AG04450 (cell line): ENCODE results near the gene PACRGL. TPM values are rescaled to one million over a fixed set of nuclear protein-coding genes. Genes with fewer than 3 reads are reported as not detected.

ENCODE experiments used
- CTCF ChIA-PET: fragments of 300-600, 350-600 bp; formaldehyde crosslinking; extraction: SDS; loops from one replicate; lab custom pipeline; 2022; ENCODE audit warnings: antibody characterized with exemption, inconsistent platforms; lab: Charles Lee
- POLR2A ChIA-PET: fragments of 350-600 bp; formaldehyde crosslinking; extraction: SDS; loops from one replicate; lab custom pipeline; 2021; ENCODE audit warnings: antibody characterized with exemption, inconsistent platforms; lab: Yijun Ruan, JAX
- DNase-seq: peaks from one replicate; pipeline ENCODE4 v3.0.0-alpha.2; 2011; ENCODE audit warnings: low read depth, low spot score
- H3K27ac ChIP-seq: one replicate; pipeline ENCODE4 v1.5.1; 2012; ENCODE audit warnings: low read depth, low read length, control low read depth
- H3K27me3 ChIP-seq: one replicate; pipeline ENCODE4 v1.6.0; 2012; ENCODE audit warnings: low read length; ENCODE audit not compliant: control insufficient read depth, insufficient read depth
- H3K4me3 ChIP-seq: 2 replicates; pipeline ENCODE4 v1.5.1; 2011; ENCODE audit warnings: mild to moderate bottlenecking, low read depth, low read length, control low read depth
- H3K9me3 ChIP-seq: 2 replicates; pipeline ENCODE4 v1.5.1; 2012; ENCODE audit warnings: low read length; ENCODE audit not compliant: control insufficient read depth, insufficient read depth
- polyA plus RNA-seq: library from polyadenylated mRNA; depleted of rRNA; stranded (reverse); fragments of >200 nt; gene quantifications from 2 replicates; pipeline ENCODE4 v1.2.3, GENCODE V29; 2011
- TF ChIP-seq, protein P1 (sequence below): IDR thresholded peaks from 2 replicates; pipeline ENCODE4 v1.5.1; 2011; ENCODE audit warnings: low read depth, low read length, control low read depth, inconsistent platforms

PACRGL gene
- polyA plus RNA-seq, 1 experiment: 15.2 TPM

DNA sequence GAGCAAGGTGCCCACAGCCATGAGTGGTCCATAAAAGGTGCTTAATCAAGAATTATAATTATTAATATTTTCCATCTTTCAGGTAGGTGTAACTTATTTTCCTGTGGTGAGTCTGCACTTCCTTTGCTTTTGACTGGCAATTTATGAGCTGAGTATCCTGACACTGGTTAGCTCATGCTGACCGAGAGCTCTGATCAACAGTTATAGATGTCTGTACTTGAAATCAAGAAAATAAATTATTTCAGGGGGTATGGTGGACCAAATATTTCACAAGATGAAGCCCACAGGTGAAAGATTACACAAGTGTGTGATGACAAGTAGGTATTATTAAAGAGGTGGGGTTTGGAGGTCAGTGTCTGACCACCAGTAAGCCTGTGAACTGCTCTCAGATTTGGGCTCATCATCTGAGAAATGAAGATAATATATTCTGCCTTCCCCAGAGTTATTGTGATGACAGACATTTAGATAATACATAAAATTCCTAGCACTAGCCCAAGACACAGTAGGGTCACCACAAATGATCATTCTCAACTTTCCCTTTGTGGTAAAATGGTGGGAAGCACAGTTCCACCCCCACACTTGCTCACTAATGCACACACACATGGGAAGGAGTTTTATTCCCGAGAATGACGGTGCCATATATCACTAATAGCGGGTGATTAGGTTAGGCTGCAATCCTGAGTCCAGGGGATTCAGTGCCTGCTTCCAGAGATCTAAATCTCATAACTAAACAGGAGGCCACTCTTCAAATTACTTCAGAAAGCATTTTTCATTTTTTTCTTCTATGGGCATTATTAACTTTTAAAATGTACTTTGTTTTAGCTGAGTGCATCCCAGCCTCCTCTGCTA lies 34.0 kb upstream of the PACRGL start:
- POLR2A ChIA-PET: no interaction called here
- H3K27ac ChIP-seq: no peak overlapping the region
- no peaks in the 10 kb centered on the region for H3K9me3 ChIP-seq
- H3K4me3 ChIP-seq: no peak overlapping the region
- H3K27me3 ChIP-seq: no peaks in the 10 kb centered on the region
- CTCF ChIA-PET: no interaction called here
- TF ChIP-seq, protein P1, sequence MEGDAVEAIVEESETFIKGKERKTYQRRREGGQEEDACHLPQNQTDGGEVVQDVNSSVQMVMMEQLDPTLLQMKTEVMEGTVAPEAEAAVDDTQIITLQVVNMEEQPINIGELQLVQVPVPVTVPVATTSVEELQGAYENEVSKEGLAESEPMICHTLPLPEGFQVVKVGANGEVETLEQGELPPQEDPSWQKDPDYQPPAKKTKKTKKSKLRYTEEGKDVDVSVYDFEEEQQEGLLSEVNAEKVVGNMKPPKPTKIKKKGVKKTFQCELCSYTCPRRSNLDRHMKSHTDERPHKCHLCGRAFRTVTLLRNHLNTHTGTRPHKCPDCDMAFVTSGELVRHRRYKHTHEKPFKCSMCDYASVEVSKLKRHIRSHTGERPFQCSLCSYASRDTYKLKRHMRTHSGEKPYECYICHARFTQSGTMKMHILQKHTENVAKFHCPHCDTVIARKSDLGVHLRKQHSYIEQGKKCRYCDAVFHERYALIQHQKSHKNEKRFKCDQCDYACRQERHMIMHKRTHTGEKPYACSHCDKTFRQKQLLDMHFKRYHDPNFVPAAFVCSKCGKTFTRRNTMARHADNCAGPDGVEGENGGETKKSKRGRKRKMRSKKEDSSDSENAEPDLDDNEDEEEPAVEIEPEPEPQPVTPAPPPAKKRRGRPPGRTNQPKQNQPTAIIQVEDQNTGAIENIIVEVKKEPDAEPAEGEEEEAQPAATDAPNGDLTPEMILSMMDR: no peak
- DNase-seq: no peak

DNA sequence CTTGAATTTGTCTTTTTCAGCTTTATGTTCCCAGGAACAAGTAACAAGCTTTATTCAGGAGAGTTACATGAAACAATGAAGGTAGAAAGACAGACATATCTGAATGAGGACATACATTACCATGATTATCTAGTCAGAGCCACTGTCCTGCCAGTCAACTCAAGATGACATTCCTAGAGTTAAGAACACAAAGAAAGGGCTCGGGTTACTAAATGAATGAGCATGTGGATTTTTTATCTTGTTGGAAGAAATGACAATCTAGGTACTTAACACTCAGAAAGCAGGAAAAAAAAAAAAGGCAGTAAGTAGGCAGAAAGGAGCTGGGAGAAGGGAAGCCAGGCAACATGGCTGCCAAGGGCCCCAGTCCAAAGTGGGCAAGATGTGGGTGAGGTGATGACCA lies 28.0 kb upstream of the PACRGL start:
- Histone ChIP-seq H3K27me3 (peaks cover 4% of the 10 kb centered on the region), H3K9me3 (no peaks in the 10 kb centered on the region), H3K27ac (no peak overlapping the region), H3K4me3 (no peak overlapping the region)
- POLR2A ChIA-PET: no interaction called here
- CTCF ChIA-PET: interaction anchor here (0.7 kb wide), 1 partner anchor 1527 kb away, joined by 3 read pairs; no protein-coding TSS in a partner anchor
- TF ChIP-seq, protein P1: no peak
- DNase-seq: no peak

DNA sequence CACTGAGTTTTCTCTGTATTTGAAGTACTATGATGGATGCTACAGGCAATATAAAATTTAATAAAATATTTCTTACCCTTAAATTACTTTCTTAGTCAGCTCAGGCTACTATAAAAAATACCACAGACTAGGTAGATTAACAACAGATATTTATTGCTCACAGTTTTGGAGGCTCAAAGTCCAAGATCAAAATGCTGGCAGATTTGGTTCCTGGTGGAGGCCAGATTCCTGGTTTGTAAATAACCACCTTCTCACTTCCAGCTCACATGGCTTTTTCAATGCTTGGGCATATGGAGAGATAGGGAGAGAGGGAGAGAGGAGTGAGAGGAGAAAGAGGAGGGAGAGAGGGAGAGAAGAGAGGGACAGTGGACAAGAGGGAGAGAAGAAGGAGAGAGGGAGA lies 24.5 kb upstream of the PACRGL start:
- DNase-seq: no peak
- ChIA-PET POLR2A (no interaction called here), CTCF (no interaction called here)
- Histone ChIP-seq H3K4me3 (no peak overlapping the region), H3K27ac (no peak overlapping the region), H3K9me3 (no peaks in the 10 kb centered on the region), H3K27me3 (peaks cover 10% of the 10 kb centered on the region)
- TF ChIP-seq, protein P1: no peak

DNA sequence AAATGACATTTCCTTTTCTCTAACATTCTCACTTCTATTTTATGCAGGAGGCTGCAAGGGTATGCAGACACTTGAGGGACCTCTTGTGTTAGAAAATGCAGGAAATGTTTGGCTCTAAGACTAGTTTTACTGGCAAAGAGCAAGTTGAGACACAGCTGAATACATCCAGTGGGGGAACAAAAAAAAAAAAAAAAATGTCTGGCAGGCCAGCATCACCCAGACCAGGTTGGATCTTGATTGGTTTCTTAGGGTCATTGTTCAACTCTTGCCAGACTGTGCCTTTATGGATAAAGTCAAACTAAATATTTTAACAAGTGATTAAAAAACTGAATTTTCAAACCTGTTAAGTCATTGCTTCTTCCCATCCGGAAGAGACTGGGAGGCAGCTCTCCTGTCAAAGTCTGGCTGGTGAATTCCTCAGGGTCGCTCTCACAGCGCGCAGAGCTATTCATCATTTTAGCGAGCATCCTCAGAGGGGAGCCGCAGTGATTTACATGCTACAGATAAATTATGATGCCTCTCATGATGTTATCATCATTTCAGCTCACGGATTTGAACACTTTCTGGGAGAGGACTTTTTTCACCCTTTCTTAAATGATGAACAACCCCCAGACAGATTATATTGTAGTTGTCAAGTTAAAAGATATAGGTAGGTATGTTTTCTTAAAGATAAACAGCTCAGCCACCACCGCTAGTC lies 23.6 kb upstream of the PACRGL start:
- H3K4me3 ChIP-seq: no peak overlapping the region
- H3K27ac ChIP-seq: no peak overlapping the region
- no peaks in the 10 kb centered on the region for H3K9me3 ChIP-seq
- TF ChIP-seq, protein P1: no peak
- DNase-seq: no peak
- ChIA-PET POLR2A (interaction anchor here (0.6 kb wide), 1 partner anchor 11 kb away, joined by 5 read pairs; no protein-coding TSS in a partner anchor), CTCF (no interaction called here)
- H3K27me3 ChIP-seq: peaks cover 14% of the 10 kb centered on the region

DNA sequence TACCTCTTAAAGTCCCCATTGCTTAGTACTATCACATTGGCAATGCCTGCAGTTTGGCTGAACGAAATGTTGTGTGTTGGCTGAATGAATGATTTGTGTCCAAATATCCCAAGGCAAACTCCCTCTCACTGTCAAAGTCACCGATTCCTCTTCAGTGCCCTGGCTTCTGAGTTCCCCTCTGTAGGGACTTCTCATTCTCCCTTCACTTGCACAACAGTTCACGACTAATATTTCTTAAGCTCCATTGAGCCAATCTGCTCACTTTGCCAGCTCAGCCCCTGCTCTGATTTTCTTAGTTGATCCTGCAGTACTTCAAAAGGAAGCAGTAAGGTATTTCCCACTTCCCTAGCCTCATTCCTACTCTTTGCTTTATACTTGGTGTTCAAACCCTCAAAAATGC lies 21.9 kb upstream of the PACRGL start:
- H3K9me3 ChIP-seq: no peaks in the 10 kb centered on the region
- no peak for DNase-seq
- peaks cover 17% of the 10 kb centered on the region for H3K27me3 ChIP-seq
- POLR2A ChIA-PET: no interaction called here
- H3K27ac ChIP-seq: no peak overlapping the region
- no peak overlapping the region for H3K4me3 ChIP-seq
- CTCF ChIA-PET: interaction anchor here (1.3 kb wide), 1 partner anchor 250 kb away, joined by 3 read pairs; no protein-coding TSS in a partner anchor
- TF ChIP-seq, protein P1: no peak
